Mucosa of descending colon (tissue), 3 donors: Measurements from ENCODE around the gene CLEC4F. TPM values are rescaled to one million over a fixed set of nuclear protein-coding genes. Genes with fewer than 3 reads are reported as not detected.

Experiments used
- ATAC-seq: fragments of 200-7000 bp; cut with Tn5 transposase; one replicate; pipeline ENCODE4 v1.9.1; 2020; ENCODE audit warnings: mild to moderate bottlenecking, moderate library complexity
- DNase-seq, 3 donors: peaks; one replicate each; pipeline ENCODE4 v3.0.0-alpha.2; 2020
- H3K36me3 ChIP-seq: fragments of 200-600 bp; one replicate; pipeline ENCODE4 v1.8.0; 2021; ENCODE audit warnings: low read depth, mild to moderate bottlenecking
- H3K4me1 ChIP-seq: fragments of 200-600 bp; one replicate; pipeline ENCODE4 v1.8.0; 2021; ENCODE audit warnings: low read depth, mild to moderate bottlenecking
- H3K4me3 ChIP-seq: fragments of 200-600 bp; one replicate; pipeline ENCODE4 v1.8.0; 2021; ENCODE audit warnings: mild to moderate bottlenecking
- H3K9me3 ChIP-seq: fragments of 200-600 bp; one replicate; pipeline ENCODE4 v1.8.0; 2021; ENCODE audit warnings: mild to moderate bottlenecking
- intact Hi-C, 2 donors: fragments of 100-400 bp; cut with DNase I in 1 of 2; cut with micrococcal nuclease in 1 of 2; formaldehyde crosslinking; loops; one replicate each; pipeline versions ENCODE4 v1.11.0 to v1.11.1; 2022; cut with DNase I, micrococcal nuclease
- total RNA-seq, 3 donors: library from RNA; stranded (reverse); fragmentation: NEBNext Ultra II Directional in 2 of 3; extraction: Animal tissue kit (Norgen Biotek cat#: 25700) in 2 of 3; gene quantifications; one replicate each; pipeline versions ENCODE4 v1.2.1 to v1.2.4, GENCODE V29; 2021 to 2023
- TF ChIP-seq, protein P1 (sequence below): fragments of 200-600 bp; IDR thresholded peaks from one replicate; pipeline ENCODE4 v1.8.0; 2022; ENCODE audit warnings: antibody characterized with exemption, mild to moderate bottlenecking
- donor health status: DM: no; HTN: no; CAD: no; lungs with moderate emphysema.
- donor health status: DM: no; HTN: no; CAD: no.
- donor health status: DM: no; HTN: yes; CAD: no.

The CLEC4F gene
- total RNA-seq, 3 donors from 2014 or later = 0.14 to 0.19 TPM; not detected in 1

DNA sequence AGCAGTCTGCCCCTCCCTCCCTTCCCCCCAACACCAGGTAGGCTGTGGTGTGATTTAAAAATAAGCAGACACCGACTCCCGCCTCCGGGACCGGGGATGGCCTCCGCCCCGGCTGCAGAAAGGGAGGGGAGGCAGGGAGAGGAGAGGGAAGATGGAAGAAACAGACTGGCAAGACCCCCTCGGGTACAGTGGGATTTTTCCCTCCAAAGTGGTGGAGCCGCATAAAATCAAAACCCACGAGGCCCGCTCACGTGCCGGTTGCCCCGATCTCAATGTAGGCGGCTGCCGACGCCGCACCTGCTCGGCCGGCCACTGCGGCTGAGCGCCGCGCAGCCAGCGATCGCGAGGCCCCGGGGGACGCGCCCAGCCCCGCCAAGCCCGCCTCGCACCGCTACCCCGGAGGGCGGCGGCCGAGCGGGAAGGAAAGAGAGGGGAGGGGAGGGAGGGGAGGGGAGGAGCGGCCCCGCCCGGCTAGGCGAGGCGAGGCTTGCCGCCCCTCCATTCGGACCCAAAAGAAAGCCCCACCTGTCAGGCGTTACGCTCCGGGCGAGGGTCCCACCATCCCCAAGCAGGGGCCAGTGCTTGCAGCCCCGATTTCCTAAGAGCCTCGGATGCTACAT lies 53.2 kb downstream of the CLEC4F start:
- peak; percentile 18 for ATAC-seq

DNA sequence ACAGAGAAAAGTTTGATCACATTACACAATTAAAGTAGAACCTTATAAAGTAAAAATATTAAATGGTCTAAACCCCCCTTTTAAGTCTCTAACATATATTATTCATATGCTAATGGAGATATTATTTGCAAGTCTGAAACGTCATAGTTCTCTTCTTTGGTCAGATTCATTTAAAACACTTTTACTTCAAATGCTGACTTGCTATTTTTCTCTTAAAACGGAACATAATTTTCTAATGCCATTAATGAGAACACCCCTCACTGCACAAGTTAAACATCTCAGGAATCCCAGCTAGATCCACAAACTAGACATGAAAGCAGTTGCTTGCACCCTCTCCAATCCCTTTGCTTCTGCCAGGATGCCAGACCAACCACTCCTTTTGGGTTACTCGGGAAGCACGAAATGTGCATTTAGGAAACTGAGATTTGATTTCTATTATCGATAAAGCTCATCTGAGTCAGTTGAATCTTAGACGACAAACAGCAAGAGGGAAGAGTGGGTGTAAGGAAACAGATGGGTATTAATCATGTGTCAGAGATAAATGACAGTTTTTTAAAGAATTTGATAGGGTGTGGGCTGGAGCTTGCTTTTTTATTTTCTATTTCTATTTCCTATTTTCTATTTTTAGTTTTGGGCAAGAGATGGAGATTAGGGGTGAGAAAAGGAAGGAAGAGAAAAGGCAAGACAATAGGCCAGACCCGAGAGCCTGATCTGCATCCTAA lies 53.9 kb downstream of the CLEC4F start:
- H3K9me3 ChIP-seq = no peaks in the 10 kb centered on the region
- H3K4me1 ChIP-seq = peaks cover 11% of the 10 kb centered on the region
- H3K4me3 ChIP-seq = no peak overlapping the region
- DNase-seq = no peak
- intact Hi-C loops = no loop called here
- TF ChIP-seq, protein P1, sequence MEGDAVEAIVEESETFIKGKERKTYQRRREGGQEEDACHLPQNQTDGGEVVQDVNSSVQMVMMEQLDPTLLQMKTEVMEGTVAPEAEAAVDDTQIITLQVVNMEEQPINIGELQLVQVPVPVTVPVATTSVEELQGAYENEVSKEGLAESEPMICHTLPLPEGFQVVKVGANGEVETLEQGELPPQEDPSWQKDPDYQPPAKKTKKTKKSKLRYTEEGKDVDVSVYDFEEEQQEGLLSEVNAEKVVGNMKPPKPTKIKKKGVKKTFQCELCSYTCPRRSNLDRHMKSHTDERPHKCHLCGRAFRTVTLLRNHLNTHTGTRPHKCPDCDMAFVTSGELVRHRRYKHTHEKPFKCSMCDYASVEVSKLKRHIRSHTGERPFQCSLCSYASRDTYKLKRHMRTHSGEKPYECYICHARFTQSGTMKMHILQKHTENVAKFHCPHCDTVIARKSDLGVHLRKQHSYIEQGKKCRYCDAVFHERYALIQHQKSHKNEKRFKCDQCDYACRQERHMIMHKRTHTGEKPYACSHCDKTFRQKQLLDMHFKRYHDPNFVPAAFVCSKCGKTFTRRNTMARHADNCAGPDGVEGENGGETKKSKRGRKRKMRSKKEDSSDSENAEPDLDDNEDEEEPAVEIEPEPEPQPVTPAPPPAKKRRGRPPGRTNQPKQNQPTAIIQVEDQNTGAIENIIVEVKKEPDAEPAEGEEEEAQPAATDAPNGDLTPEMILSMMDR = no peak
- ATAC-seq = no peak
- H3K36me3 ChIP-seq = no peaks in the 10 kb centered on the region

More for the DNA sequence above, 53.2 kb downstream of the CLEC4F start:
- Histone ChIP-seq H3K9me3 (no peaks in the 10 kb centered on the region), H3K36me3 (no peaks in the 10 kb centered on the region), H3K4me3 (no peak overlapping the region), H3K4me1 (peaks cover 11% of the 10 kb centered on the region)
- DNase-seq = peak in 1 of 3 donors; percentile 46
- TF ChIP-seq, protein P1 = no peak
- intact Hi-C loops = no loop called here

- TF ChIP-seq, protein P1 = no peak
- peaks cover 11% of the 10 kb centered on the region for H3K4me1 ChIP-seq
- no peak for ATAC-seq
- H3K4me3 ChIP-seq = no peak overlapping the region
- intact Hi-C loops = no loop called here
- no peaks in the 10 kb centered on the region for H3K36me3 ChIP-seq
- no peak for DNase-seq
- no peaks in the 10 kb centered on the region for H3K9me3 ChIP-seq
These were observed 54.9 kb downstream of the CLEC4F start for GRCh38 chr2:70765507-70765906.

DNA sequence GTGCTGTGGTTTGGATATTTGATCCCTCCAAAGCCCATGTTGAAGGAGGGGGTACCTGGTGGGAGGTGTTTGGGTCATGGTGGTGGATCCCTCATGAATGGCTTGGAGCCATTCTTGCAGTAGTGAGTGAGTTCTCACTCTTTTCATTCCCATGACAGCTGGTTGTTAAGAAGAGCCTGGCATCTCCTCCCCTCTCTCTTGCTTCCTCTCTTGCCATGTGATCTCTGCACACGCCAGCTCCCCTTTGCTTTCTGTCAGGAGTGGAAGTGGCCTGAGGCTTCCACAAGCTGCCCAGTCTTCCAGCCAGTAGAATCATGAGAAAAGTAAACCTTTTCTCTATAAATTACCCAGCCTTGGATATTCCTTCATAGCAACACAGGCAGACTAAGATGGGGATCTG lies 61.0 kb downstream of the CLEC4F start:
- ATAC-seq = no peak
- TF ChIP-seq, protein P1 = no peak
- DNase-seq = no peak
- Histone ChIP-seq H3K4me1 (no peaks in the 10 kb centered on the region), H3K4me3 (no peak overlapping the region), H3K36me3 (no peaks in the 10 kb centered on the region), H3K9me3 (no peaks in the 10 kb centered on the region)
- intact Hi-C loops = no loop called here

Other genes starting within 250 kb of the CLEC4F start
- gene ADD2, start 52.4 kb downstream of the CLEC4F start, total RNA-seq = 1 to 10 TPM in 2 of 3 donors, under 1 TPM in 1; 0.43 to 4.0 (median 1.1) TPM
- not detected for gene FIGLA, start 30.0 kb downstream of the CLEC4F start, total RNA-seq
- under 1 TPM in 2 of 3 donors, not detected in 1; 0.19 to 0.61 TPM for gene CD207, start 15.2 kb upstream of the CLEC4F start, total RNA-seq
- under 1 TPM in 1 of 3 donors, not detected in 2; 0.47 TPM for gene VAX2, start 80.0 kb upstream of the CLEC4F start, total RNA-seq
- gene ATP6V1B1, start 115.3 kb upstream of the CLEC4F start, total RNA-seq = not detected
- gene ANKRD53, start 158.0 kb upstream of the CLEC4F start, total RNA-seq = 1 to 10 TPM in 1 of 3 donors, under 1 TPM in 2; 0.23 to 1.8 (median 0.75) TPM
- gene TEX261, start 174.3 kb upstream of the CLEC4F start, total RNA-seq = 10 to 100 TPM; 51.0 to 63.0 (median 51.4) TPM
- gene NAGK, start 248.0 kb upstream of the CLEC4F start, total RNA-seq = 100 to 1,000 TPM in 1 of 3 donors, 10 to 100 TPM in 2; 64.5 to 105 (median 67.9) TPM